NT2/D1 (cell line): ENCODE measurements around the gene CCNQ.

Experiments used
- SUZ12 ChIP-seq: IDR thresholded peaks from 2 replicates; pipeline ENCODE4 v1.6.1; 2011; ENCODE audit not compliant: insufficient read length, insufficient read depth; ENCODE audit errors: extremely low read depth
- ZNF274 ChIP-seq: IDR thresholded peaks from 2 replicates; pipeline ENCODE4 v1.6.1; 2011; ENCODE audit warnings: mild to moderate bottlenecking, low read depth, low read length

- TF ChIP-seq ZNF274 (no peak), SUZ12 (no peak)
Observed at GRCh38 chrX:153578200-153578835, 20.6 kb downstream of the CCNQ start.
